ENCODE data around the gene NRL.

NRL gene

GRCh38 chr14:24064856-24065255, 49.9 kb downstream of the NRL start:
- DNase-seq, result no peak

GRCh38 chr14:24064091-24064795, 50.5 kb downstream of the NRL start:
- no peak for DNase-seq

- DNase-seq, result no peak
Observed at GRCh38 chr14:24063263-24063836, 51.4 kb downstream of the NRL start.

- no peak for DNase-seq
Observed at GRCh38 chr14:24062216-24062980, 52.4 kb downstream of the NRL start.

- DNase-seq, result no peak
Observed at GRCh38 chr14:24060984-24061913, 53.5 kb downstream of the NRL start.

- DNase-seq, result no peak
Observed at GRCh38 chr14:24060443-24060842, 54.3 kb downstream of the NRL start.

- no peak for DNase-seq
Observed at GRCh38 chr14:24059841-24060388, 54.8 kb downstream of the NRL start.

- DNase-seq, result no peak
Observed at GRCh38 chr14:24058951-24059475, 55.7 kb downstream of the NRL start.

- peak; percentile 74 for DNase-seq
Observed at GRCh38 chr14:24058260-24058950, 56.3 kb downstream of the NRL start.

GRCh38 chr14:24057867-24058259, 56.9 kb downstream of the NRL start:
- DNase-seq, result no peak

GRCh38 chr14:24057271-24057670, 57.5 kb downstream of the NRL start:
- no peak for DNase-seq

- no peak for DNase-seq
Observed at GRCh38 chr14:24056800-24057184, 58.0 kb downstream of the NRL start.

- no peak for DNase-seq
Observed at GRCh38 chr14:24055971-24056799, 58.6 kb downstream of the NRL start.

GRCh38 chr14:24054646-24055045, 60.1 kb downstream of the NRL start:
- DNase-seq, result no peak

- DNase-seq, result no peak
Observed at GRCh38 chr14:24054324-24054641, 60.5 kb downstream of the NRL start.

GRCh38 chr14:24053548-24054323, 61.0 kb downstream of the NRL start:
- DNase-seq, result no peak

GRCh38 chr14:24052656-24053547, 61.8 kb downstream of the NRL start:
- DNase-seq, result no peak

- DNase-seq, result peak; percentile 93
Observed at GRCh38 chr14:24051789-24052655, 62.7 kb downstream of the NRL start, which contains the start of gene CARMIL3. Gene CARMIL3 (plus strand): TSS chr14:24052009. CDS start chr14:24052154, 145 bp downstream.

Data from retina (tissue), 1 donor.